Activated T-cell treated with anti-CD3 and anti-CD28 coated beads, Interleukin-2, amount 50 U/mL, for 72 hours (primary cell): ENCODE measurements around the gene SPINT1. TPM values are rescaled to one million over a fixed set of nuclear protein-coding genes. Genes with fewer than 3 reads are reported as not detected.

Experiments
- ATAC-seq, 2 donors: fragments of 150-1000 bp; cut with Tn5 transposase; replicated peaks in 1 of 2; 2 replicates each; pipeline ENCODE4 v1.10.0; 2021; ENCODE audit warnings: moderate library complexity in 2 of 2, mild to moderate bottlenecking in 1 of 2
- DNase-seq, 2 donors: peaks; one replicate each; pipeline ENCODE4 v3.0.0; 2021 to 2022; ENCODE audit warnings: mixed read lengths in 1 of 2
- H3K27ac Mint-ChIP-seq: one replicate; pipeline ENCODE4 v1.8.0; 2022; ENCODE audit warnings: mild to moderate bottlenecking, moderate library complexity, mixed read lengths
- H3K27me3 Mint-ChIP-seq: one replicate; pipeline ENCODE4 v1.8.0; 2022; ENCODE audit warnings: low read depth, mixed read lengths
- H3K36me3 Mint-ChIP-seq, 2 donors: one replicate each; pipeline ENCODE4 v1.8.0; 2022; ENCODE audit warnings: mixed read lengths in 2 of 2, mild to moderate bottlenecking in 1 of 2; ENCODE audit not compliant: insufficient read depth in 2 of 2
- H3K4me1 Mint-ChIP-seq: one replicate; pipeline ENCODE4 v1.8.0; 2022; ENCODE audit warnings: low read depth, mixed read lengths
- H3K4me3 Mint-ChIP-seq, 2 donors: one replicate each; pipeline ENCODE4 v1.8.0; 2022; ENCODE audit warnings: mild to moderate bottlenecking in 2 of 2, mixed read lengths in 2 of 2, moderate library complexity in 2 of 2
- H3K9me3 Mint-ChIP-seq, 2 donors: one replicate each; pipeline ENCODE4 v1.8.0; 2022; ENCODE audit warnings: mixed read lengths in 2 of 2
- total RNA-seq, 2 donors: library from RNA; stranded (reverse); gene quantifications; one replicate each; pipeline ENCODE4 v1.2.3, GENCODE V29; 2022

Gene SPINT1, protein sequence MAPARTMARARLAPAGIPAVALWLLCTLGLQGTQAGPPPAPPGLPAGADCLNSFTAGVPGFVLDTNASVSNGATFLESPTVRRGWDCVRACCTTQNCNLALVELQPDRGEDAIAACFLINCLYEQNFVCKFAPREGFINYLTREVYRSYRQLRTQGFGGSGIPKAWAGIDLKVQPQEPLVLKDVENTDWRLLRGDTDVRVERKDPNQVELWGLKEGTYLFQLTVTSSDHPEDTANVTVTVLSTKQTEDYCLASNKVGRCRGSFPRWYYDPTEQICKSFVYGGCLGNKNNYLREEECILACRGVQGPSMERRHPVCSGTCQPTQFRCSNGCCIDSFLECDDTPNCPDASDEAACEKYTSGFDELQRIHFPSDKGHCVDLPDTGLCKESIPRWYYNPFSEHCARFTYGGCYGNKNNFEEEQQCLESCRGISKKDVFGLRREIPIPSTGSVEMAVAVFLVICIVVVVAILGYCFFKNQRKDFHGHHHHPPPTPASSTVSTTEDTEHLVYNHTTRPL
- 10 to 100 TPM; 17.3 to 19.4 TPM for total RNA-seq

DNA sequence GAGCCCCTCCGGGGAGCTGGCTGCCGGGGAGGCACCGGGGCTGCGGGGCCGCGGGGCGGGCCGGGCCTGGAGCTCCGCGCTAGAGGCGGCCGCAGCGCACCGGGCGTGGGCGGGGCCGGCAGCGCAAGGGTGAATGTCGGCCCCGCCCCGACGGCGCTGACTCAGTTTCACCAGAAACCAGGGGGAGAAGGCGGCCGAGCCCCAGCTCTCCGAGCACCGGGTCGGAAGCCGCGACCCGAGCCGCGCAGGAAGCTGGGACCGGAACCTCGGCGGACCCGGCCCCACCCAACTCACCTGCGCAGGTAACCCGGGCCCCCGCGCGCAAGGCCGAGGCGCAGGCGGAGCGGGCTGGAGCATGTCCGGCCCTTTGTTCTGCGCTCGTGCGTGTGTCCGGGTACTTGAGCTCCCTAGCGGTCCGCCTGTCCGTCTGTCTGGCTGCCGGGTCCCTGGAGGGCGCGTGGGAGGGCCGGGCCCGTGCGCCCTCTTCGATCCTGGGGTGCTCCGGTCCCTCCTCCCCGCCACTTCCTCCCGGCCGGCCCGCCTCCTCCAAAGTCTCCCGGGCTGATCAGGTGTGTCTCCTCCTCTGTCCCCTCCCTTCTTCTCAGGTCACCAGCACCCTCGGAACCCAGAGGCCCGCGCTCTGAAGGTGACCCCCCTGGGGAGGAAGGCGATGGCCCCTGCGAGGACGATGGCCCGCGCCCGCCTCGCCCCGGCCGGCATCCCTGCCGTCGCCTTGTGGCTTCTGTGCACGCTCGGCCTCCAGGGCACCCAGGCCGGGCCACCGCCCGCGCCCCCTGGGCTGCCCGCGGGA, at the start of gene SPINT1:
Gene SPINT1 (plus strand): TSS at position 164 of the 811 bp plus-strand sequence. CDS start 507 bp downstream, at position 671.
- Mint-ChIP-seq H3K36me3 (peaks cover 2 to 3% of the 10 kb centered on the region in 2 donors), H3K27ac (no peak within 1 kb of the TSS), H3K4me3 (peak within 1 kb of the TSS; percentile 92 to 93), H3K9me3 (no peaks in the 10 kb centered on the region), H3K27me3 (peaks cover 14% of the 10 kb centered on the region), H3K4me1 (peaks cover 37% of the 10 kb centered on the region)
- DNase-seq (peak; percentile 84 to 87), ATAC-seq (peak; percentile 88)

DNA sequence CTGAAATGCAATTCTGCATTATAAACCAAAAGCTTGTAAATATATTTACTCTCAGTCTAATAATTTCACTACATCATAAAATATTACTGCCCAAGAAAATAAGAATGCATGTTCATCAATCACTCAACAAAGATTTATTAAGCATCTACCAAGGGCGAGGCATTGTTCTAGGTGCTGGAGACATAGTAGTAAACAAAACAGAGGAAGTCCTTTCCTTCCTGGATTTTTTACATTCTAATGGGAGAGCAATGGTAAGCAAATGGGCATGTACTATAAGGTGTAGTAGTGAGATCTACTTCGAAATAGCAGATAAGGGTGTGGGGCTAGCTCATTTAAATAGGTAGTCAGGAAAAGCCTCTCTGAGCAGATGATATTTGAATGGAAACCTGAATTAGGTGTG, 47.8 kb upstream of the SPINT1 start:
- no peak overlapping the region for H3K27ac Mint-ChIP-seq
- H3K4me1 Mint-ChIP-seq, result peaks cover 22% of the 10 kb centered on the region
- H3K27me3 Mint-ChIP-seq, result no peaks in the 10 kb centered on the region
- DNase-seq, result no peak
- no peak for ATAC-seq
- H3K36me3 Mint-ChIP-seq, result peaks cover 4 to 6% of the 10 kb centered on the region in 2 donors
- no peak overlapping the region for H3K4me3 Mint-ChIP-seq
- H3K9me3 Mint-ChIP-seq, result no peaks in the 10 kb centered on the region

DNA sequence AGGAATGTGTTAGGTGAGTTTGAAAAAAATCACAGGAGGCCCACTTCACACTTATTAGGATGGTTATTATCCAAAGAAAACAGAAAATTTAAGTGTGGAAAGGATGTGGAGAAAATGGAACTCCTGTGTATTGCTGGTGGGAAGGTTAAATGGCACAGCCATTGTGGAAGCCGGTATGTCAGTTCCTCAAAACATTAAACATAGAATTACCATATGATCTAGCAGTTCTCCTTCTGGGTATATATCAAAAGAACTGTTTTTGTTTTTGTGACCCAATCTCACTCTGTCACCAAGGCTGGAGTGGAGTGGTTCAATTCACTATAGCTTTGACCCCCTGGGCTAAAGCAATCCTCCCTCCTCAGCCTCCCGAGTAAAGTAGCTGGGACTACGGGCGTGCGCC, 47.3 kb upstream of the SPINT1 start:
- Mint-ChIP-seq H3K27me3 (no peaks in the 10 kb centered on the region), H3K4me1 (peaks cover 22% of the 10 kb centered on the region), H3K4me3 (no peak overlapping the region), H3K36me3 (peaks cover 4 to 6% of the 10 kb centered on the region in 2 donors), H3K9me3 (no peaks in the 10 kb centered on the region), H3K27ac (no peak overlapping the region)
- ATAC-seq (no peak), DNase-seq (no peak)

DNA sequence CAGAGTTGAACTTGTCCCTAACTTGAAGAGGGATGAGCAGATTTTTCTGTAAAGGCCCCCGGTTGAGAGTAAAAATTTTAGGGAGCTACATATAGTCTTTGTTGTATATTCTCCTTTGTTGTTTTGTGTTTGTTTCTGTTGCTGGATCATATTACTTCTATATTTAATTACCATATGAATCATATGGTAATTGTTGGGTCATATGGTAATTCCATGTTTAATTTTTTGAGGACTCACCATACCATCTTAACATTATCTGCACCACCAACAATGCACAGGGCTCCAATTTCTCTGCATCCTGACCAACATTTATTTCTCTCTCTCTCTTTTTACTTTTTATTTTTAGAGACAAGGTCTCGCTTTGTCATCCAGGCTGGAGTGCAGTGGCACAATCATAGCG, 44.3 kb upstream of the SPINT1 start:
- Mint-ChIP-seq H3K36me3 (peaks cover 2 to 4% of the 10 kb centered on the region in 2 donors), H3K9me3 (no peaks in the 10 kb centered on the region), H3K27ac (no peak overlapping the region), H3K4me3 (no peak overlapping the region), H3K27me3 (no peaks in the 10 kb centered on the region), H3K4me1 (peaks cover 22% of the 10 kb centered on the region)
- ATAC-seq (no peak), DNase-seq (no peak)

DNA sequence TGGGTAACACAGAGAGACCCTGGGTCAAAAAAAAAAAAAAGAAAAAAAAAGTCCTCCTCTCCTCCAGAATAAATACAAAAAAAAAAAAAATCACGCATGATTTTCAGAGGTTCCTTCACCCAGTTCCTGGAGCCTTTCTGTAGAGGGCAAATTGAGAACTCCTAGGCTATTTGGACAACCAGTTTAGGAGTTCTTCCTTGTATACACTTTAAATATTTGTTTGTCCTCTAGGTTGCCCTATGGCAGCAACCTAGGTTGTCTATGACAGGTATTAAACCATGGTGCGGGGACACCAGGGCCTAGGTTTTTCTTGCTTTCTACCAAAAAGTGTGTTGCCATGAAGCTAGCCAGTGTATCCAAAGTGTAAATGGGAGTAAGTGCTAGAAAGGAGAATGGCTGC, 40.8 kb upstream of the SPINT1 start:
- ATAC-seq (no peak), DNase-seq (no peak)
- peaks cover 25% of the 10 kb centered on the region for H3K4me1 Mint-ChIP-seq
- H3K27ac Mint-ChIP-seq, result no peak overlapping the region
- H3K4me3 Mint-ChIP-seq, result no peak overlapping the region
- H3K9me3 Mint-ChIP-seq, result no peaks in the 10 kb centered on the region
- H3K36me3 Mint-ChIP-seq, result peaks cover 4% of the 10 kb centered on the region in 2 donors
- no peaks in the 10 kb centered on the region for H3K27me3 Mint-ChIP-seq

DNA sequence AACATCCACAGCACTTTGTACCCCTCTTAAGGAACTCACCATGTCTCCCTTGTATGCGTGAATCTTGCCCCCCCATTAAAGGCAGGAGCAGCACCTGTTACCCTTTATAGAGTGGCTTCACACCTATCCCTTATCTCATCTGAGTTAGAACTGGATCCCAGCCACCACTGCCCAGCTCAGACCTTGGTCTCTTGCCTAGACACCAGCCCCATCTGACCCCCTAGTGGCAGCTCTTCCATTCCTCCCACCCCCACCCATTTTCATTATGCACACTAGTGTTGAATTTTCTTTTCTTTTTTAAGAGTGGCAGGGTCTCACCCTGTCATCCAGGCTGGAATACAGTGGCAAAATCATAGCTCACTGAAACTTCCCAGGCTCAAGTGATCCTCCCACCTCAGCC, 40.2 kb upstream of the SPINT1 start:
- Mint-ChIP-seq H3K27me3 (no peaks in the 10 kb centered on the region), H3K27ac (no peak overlapping the region), H3K36me3 (peaks cover 1 to 4% of the 10 kb centered on the region in 2 donors), H3K4me1 (peaks cover 25% of the 10 kb centered on the region), H3K4me3 (no peak overlapping the region), H3K9me3 (no peaks in the 10 kb centered on the region)
- DNase-seq (no peak), ATAC-seq (no peak)

DNA sequence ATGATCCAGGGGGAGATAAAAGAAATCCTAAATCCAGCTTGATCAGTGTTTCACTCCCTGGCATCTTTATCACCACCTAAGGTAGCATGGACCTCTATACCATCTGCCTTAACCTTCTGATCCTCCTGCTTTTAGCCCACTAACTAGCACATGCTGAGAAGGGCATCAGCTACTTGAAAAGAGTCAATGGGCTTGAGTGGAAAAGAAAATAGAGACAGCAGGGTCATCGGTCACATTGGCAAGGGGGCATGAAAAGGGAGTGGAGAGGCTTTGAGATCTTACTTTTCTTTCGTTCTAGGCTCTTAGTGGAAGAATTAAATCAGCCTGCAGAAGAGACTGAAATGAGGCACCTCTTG, 37.2 kb upstream of the SPINT1 start:
- H3K27me3 Mint-ChIP-seq, result no peaks in the 10 kb centered on the region
- peak overlapping the region; percentile 94 for H3K27ac Mint-ChIP-seq
- H3K4me1 Mint-ChIP-seq, result peaks cover 31% of the 10 kb centered on the region
- H3K9me3 Mint-ChIP-seq, result no peaks in the 10 kb centered on the region
- peak overlapping the region; percentile 90 to 99 for H3K4me3 Mint-ChIP-seq
- ATAC-seq (peak; percentile 0 to 1), DNase-seq (no peak)
- H3K36me3 Mint-ChIP-seq, result peaks cover 1 to 8% of the 10 kb centered on the region in 2 donors

DNA sequence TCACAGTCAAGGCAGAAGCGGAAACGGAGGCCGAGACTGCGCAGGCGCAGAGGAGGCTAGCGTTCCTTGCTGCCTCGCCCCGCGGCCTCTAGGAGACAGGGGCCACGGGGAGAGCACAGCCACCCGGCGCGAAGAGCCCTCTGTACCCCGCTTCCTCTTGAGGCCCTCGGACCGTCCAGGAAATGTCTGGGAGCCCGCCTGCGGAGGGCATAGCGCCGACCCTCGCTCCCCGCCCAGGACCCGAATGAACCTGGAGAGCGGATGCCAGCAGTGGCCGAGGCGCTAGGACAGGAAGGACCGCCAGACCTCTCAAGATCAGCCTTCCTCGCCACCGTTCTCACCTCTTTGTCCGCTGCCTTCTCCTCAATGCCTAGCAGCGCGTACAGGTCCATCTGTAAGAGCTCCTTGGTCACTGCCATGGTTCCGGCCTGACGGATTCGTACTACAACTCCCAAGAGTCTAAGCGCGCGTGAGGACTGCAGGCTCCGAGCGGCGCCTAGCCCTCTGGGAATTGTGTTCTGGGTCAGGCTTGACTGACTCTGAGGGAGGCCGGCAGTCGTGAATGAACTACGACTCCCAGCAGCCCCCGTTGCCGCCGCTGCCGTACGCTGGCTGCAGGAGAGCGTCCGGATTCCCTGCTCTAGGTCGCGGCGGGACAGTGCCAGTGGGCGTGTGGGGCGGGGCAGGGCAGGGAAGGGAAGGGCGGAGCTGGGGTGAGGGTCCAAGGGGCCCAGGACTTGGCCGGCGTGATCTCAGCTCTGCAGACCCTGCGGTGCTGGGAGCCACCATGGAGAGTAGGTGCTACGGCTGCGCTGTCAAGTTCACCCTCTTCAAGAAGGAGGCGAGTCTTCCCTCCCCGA, 36.6 kb upstream of the SPINT1 start, which contains the start of the genes DNAJC17 and ZFYVE19:
Gene DNAJC17 (minus strand): TSS at position 446 of the 860 bp plus-strand sequence. CDS start 27 bp downstream, at position 419.
Gene ZFYVE19 (plus strand): TSS at position 62 of the 860 bp plus-strand sequence. CDS start 501 bp downstream, at position 563.
- Mint-ChIP-seq H3K9me3 (no peaks in the 10 kb centered on the region), H3K36me3 (peaks cover 0 to 7% of the 10 kb centered on the region in 2 donors), H3K27me3 (no peaks in the 10 kb centered on the region), H3K27ac (peak within 1 kb of the TSS; percentile 94), H3K4me1 (peaks cover 31% of the 10 kb centered on the region), H3K4me3 (peak within 1 kb of the TSS; percentile 90 to 99)
- ATAC-seq (peak; percentile 96 to 97), DNase-seq (peak; percentile 94 to 96)

DNA sequence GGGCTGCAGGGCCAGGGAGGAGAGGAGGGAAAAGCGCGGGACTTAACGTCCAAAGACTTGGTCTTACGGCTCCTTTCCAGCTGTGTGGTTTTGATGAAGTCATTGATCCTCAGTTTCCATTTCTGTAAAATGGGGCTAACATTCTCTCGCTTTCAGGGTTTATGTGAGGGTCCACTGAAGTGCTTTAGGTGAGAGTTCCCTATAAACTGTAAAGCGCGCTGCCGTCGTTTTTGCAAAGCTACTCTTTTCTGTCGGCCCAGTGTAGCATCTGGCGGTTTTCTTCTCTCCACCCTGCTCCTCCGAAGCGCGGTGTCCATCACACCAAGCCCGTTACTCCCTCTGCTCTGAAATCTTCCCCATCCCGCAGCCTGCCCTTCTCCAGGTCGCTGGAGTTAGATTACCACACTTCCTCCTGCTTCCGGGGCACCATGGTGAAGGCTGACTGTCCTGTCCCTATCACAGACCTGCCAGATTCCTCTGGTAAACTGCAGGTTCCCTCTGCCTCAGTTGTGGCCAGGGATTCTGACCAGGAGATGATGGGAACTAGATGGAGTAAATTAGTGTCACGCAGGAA, 35.9 kb upstream of the SPINT1 start:
- Mint-ChIP-seq H3K36me3 (peaks cover 0 to 7% of the 10 kb centered on the region in 2 donors), H3K27me3 (no peaks in the 10 kb centered on the region), H3K9me3 (no peaks in the 10 kb centered on the region), H3K4me1 (peaks cover 31% of the 10 kb centered on the region), H3K27ac (peak overlapping the region; percentile 25), H3K4me3 (peak overlapping the region; percentile 90 to 99)
- ATAC-seq, result no peak
- no peak for DNase-seq

DNA sequence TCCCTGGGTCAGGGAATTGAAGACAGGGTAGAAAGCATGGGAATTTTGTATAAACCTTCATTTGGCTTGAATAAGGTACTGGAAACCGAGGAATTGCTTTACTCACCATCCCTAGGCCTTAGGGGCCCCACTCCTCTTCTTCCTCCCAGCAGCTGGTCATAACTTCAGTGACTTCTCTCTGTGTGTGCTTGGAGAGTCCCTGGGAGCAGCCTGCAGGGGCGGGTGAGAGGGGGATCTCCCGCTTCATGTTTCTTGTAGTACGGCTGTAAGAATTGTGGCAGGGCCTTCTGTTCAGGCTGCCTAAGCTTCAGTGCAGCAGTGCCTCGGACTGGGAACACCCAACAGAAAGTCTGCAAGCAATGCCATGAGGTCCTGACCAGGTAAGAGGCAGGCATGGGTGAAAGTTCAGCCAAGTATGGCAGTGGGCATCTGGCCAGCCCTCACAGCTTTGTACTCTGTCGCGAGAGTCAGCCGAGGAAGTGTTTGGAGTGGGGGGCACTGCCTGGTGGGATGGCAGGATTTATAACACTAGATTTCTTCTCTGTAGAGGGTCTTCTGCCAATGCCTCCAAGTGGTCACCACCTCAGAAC, 34.9 kb upstream of the SPINT1 start:
- Mint-ChIP-seq H3K36me3 (peaks cover 0 to 7% of the 10 kb centered on the region in 2 donors), H3K4me3 (peak overlapping the region; percentile 90 to 99), H3K9me3 (no peaks in the 10 kb centered on the region), H3K27ac (no peak overlapping the region), H3K27me3 (no peaks in the 10 kb centered on the region), H3K4me1 (peaks cover 23% of the 10 kb centered on the region)
- no peak for DNase-seq
- no peak for ATAC-seq

DNA sequence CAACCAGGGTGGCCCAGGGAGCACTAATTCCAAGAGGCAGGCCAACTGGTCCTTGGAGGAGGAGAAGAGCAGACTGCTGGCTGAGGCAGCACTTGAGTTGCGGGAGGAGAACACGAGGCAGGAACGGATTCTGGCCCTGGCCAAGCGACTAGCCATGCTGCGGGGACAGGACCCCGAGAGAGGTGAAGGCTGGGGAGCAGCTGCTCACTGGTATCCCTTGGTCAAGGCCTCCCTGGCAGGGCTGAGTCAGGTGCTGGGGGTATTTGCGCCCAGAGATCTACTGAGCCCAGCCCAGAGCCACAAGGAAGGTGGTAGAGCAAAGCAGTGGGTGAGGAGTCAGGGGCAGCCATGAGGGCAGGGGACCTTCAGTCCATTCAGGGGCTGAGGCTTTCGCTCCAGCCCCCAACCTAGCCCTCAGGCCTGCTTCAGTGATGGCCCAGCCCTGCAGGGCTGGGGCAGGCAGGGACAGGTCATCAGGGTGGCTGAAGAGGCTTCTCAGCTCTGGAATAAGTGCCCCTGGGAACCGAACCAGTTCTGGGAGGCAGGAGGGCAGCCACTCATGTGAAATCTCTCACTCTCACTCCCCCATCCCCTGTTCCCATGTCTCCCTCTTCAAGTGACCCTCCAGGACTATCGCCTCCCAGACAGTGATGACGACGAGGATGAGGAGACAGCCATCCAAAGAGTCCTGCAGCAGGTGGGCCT, 31.0 kb upstream of the SPINT1 start:
- Mint-ChIP-seq H3K4me1 (peaks cover 13% of the 10 kb centered on the region), H3K9me3 (no peaks in the 10 kb centered on the region), H3K36me3 (peaks cover 4 to 5% of the 10 kb centered on the region in 2 donors), H3K27ac (peak overlapping the region; percentile 71), H3K27me3 (no peaks in the 10 kb centered on the region), H3K4me3 (no peak overlapping the region)
- no peak for DNase-seq
- ATAC-seq, result no peak
